H1 (cell line): ENCODE measurements around the gene MSL1. TPM values are rescaled to one million over a fixed set of nuclear protein-coding genes. Genes with fewer than 3 reads are reported as not detected.

Experiments used
- CHD1 ChIP-seq: IDR thresholded peaks from 2 replicates; pipeline ENCODE4 v1.6.1; 2012; ENCODE audit warnings: low read depth, low read length, improper control_type of control experiment
- JUN ChIP-seq: IDR thresholded peaks from 2 replicates; pipeline ENCODE4 v1.6.1; 2011; ENCODE audit warnings: low read depth, mild to moderate bottlenecking, improper control_type of control experiment, low read length
- JUND ChIP-seq: IDR thresholded peaks from 2 replicates; pipeline ENCODE4 v1.6.1; 2011; ENCODE audit warnings: mild to moderate bottlenecking, improper control_type of control experiment, low read length
- NRF1 ChIP-seq: IDR thresholded peaks from 2 replicates; pipeline ENCODE4 v1.6.1; 2011; ENCODE audit warnings: mild to moderate bottlenecking, low read depth, low read length, improper control_type of control experiment
- polyA plus RNA-seq, 7 experiments: library from polyadenylated mRNA; depleted of rRNA in 3 of 7; stranded (reverse) in 5 of 7; unstranded in 2 of 7; fragments of >200 nt in 5 of 7; fragments of 200-250 nt in 2 of 7; gene quantifications; 1 replicate in 5 of 7; 2 replicates in 1 of 7; 4 replicates in 1 of 7; pipeline versions ENCODE4 v1.2.1 to v1.2.3, GENCODE V29; 2011 to 2013; ENCODE audit warnings: missing spikeins in 2 of 7, mixed read lengths in 2 of 7
- total RNA-seq: library from RNA; stranded (reverse); fragmentation: NEBNext Ultra II Directional; extraction: Animal tissue kit (Norgen Biotek cat#: 25700); gene quantifications from 2 replicates; pipeline ENCODE4 v1.2.1, GENCODE V29; 2021
- TF ChIP-seq, protein P1 (sequence below): IDR thresholded peaks from 2 replicates; pipeline ENCODE4 v1.6.1; 2012; ENCODE audit warnings: low read length, inconsistent platforms
- TF ChIP-seq, protein P2 (sequence below): IDR thresholded peaks from 2 replicates; pipeline ENCODE4 v1.6.1; 2011; ENCODE audit warnings: low read length, improper control_type of control experiment
- TF ChIP-seq, protein P3 (sequence below): fragments of 300-600 bp; sonication (generic); IDR thresholded peaks from 2 replicates; pipeline ENCODE4 v1.7.1; 2012; ENCODE audit warnings: low read length, moderate library complexity, mild to moderate bottlenecking, inconsistent platforms; ENCODE audit not compliant: insufficient replicate concordance

Gene MSL1
- total and polyA plus RNA-seq, 2 of the 8 experiments (the other 6 are each of a cell fraction or from before 2014, with no cell fraction given) = 24.1 to 66.5 TPM

DNA sequence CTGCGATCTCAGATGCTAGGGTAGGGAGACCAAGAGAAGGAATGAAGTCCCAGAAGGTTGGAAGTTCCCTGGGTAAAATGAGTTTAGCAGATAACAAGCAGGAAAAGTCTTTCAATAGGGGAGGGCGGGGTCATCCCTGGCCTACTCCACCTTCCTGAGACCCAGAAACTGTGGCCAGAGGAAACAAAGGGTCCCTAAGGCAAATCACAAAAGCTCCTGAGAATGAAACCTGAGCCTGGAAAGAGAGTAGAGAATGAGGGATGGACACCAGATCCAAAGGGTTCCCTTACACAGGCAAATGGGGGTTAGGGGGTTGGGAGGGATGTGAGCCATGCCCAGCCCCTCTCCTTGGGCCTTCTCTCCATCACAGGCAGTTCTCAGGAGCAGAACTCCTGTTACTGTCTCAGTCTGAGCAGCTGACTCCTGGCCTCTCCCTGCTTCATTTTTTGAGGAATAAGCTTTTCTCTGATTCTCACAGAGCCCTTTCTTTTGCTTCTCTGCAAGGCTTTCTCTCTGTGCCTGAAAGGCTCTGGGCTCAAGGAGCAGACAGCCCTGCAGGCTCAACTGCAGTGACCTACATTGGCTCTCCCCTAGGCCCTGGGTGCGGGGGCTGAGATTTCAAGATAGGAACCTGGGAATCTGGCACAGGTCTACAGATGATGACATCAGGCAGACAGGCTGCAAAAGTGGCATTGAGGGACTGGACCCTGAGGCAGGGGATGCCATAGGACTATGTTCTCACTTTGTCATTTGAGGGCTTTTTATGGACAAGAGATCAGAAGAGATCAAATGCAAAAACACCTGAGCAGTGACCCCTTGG lies 11.5 kb upstream of the MSL1 start (continued):
- TF ChIP-seq, protein P1, sequence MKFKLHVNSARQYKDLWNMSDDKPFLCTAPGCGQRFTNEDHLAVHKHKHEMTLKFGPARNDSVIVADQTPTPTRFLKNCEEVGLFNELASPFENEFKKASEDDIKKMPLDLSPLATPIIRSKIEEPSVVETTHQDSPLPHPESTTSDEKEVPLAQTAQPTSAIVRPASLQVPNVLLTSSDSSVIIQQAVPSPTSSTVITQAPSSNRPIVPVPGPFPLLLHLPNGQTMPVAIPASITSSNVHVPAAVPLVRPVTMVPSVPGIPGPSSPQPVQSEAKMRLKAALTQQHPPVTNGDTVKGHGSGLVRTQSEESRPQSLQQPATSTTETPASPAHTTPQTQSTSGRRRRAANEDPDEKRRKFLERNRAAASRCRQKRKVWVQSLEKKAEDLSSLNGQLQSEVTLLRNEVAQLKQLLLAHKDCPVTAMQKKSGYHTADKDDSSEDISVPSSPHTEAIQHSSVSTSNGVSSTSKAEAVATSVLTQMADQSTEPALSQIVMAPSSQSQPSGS = no peak
- TF ChIP-seq CHD1 (no peak), NRF1 (no peak), JUN (no peak), JUND (no peak)
- TF ChIP-seq, protein P2, sequence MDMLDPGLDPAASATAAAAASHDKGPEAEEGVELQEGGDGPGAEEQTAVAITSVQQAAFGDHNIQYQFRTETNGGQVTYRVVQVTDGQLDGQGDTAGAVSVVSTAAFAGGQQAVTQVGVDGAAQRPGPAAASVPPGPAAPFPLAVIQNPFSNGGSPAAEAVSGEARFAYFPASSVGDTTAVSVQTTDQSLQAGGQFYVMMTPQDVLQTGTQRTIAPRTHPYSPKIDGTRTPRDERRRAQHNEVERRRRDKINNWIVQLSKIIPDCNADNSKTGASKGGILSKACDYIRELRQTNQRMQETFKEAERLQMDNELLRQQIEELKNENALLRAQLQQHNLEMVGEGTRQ = no peak
- TF ChIP-seq, protein P3, sequence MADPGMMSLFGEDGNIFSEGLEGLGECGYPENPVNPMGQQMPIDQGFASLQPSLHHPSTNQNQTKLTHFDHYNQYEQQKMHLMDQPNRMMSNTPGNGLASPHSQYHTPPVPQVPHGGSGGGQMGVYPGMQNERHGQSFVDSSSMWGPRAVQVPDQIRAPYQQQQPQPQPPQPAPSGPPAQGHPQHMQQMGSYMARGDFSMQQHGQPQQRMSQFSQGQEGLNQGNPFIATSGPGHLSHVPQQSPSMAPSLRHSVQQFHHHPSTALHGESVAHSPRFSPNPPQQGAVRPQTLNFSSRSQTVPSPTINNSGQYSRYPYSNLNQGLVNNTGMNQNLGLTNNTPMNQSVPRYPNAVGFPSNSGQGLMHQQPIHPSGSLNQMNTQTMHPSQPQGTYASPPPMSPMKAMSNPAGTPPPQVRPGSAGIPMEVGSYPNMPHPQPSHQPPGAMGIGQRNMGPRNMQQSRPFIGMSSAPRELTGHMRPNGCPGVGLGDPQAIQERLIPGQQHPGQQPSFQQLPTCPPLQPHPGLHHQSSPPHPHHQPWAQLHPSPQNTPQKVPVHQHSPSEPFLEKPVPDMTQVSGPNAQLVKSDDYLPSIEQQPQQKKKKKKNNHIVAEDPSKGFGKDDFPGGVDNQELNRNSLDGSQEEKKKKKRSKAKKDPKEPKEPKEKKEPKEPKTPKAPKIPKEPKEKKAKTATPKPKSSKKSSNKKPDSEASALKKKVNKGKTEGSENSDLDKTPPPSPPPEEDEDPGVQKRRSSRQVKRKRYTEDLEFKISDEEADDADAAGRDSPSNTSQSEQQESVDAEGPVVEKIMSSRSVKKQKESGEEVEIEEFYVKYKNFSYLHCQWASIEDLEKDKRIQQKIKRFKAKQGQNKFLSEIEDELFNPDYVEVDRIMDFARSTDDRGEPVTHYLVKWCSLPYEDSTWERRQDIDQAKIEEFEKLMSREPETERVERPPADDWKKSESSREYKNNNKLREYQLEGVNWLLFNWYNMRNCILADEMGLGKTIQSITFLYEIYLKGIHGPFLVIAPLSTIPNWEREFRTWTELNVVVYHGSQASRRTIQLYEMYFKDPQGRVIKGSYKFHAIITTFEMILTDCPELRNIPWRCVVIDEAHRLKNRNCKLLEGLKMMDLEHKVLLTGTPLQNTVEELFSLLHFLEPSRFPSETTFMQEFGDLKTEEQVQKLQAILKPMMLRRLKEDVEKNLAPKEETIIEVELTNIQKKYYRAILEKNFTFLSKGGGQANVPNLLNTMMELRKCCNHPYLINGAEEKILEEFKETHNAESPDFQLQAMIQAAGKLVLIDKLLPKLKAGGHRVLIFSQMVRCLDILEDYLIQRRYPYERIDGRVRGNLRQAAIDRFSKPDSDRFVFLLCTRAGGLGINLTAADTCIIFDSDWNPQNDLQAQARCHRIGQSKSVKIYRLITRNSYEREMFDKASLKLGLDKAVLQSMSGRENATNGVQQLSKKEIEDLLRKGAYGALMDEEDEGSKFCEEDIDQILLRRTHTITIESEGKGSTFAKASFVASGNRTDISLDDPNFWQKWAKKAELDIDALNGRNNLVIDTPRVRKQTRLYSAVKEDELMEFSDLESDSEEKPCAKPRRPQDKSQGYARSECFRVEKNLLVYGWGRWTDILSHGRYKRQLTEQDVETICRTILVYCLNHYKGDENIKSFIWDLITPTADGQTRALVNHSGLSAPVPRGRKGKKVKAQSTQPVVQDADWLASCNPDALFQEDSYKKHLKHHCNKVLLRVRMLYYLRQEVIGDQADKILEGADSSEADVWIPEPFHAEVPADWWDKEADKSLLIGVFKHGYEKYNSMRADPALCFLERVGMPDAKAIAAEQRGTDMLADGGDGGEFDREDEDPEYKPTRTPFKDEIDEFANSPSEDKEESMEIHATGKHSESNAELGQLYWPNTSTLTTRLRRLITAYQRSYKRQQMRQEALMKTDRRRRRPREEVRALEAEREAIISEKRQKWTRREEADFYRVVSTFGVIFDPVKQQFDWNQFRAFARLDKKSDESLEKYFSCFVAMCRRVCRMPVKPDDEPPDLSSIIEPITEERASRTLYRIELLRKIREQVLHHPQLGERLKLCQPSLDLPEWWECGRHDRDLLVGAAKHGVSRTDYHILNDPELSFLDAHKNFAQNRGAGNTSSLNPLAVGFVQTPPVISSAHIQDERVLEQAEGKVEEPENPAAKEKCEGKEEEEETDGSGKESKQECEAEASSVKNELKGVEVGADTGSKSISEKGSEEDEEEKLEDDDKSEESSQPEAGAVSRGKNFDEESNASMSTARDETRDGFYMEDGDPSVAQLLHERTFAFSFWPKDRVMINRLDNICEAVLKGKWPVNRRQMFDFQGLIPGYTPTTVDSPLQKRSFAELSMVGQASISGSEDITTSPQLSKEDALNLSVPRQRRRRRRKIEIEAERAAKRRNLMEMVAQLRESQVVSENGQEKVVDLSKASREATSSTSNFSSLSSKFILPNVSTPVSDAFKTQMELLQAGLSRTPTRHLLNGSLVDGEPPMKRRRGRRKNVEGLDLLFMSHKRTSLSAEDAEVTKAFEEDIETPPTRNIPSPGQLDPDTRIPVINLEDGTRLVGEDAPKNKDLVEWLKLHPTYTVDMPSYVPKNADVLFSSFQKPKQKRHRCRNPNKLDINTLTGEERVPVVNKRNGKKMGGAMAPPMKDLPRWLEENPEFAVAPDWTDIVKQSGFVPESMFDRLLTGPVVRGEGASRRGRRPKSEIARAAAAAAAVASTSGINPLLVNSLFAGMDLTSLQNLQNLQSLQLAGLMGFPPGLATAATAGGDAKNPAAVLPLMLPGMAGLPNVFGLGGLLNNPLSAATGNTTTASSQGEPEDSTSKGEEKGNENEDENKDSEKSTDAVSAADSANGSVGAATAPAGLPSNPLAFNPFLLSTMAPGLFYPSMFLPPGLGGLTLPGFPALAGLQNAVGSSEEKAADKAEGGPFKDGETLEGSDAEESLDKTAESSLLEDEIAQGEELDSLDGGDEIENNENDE = no peak
